Gastrocnemius medialis (tissue), 4 donors: ENCODE results near the gene TMEM253. TPM values are rescaled to one million over a fixed set of nuclear protein-coding genes. Genes with fewer than 3 reads are reported as not detected.
A peak's percentile ranks its signal among the peaks of the same experiment; 100 is the strongest.

ENCODE experiments used
- ATAC-seq, 2 donors: fragments of 150-250 bp; one replicate each; pipeline ENCODE4 v1.9.1; 2016
- DNase-seq, 2 donors: peaks; one replicate each; pipeline ENCODE4 v3.0.0-alpha.2; 2019
- H3K27ac ChIP-seq, 4 donors: fragments of 200-600 bp; sonication (generic); 1 replicate in 1 of 4; 2 replicates in 3 of 4; pipeline ENCODE4 v1.5.1; 2016 to 2018; ENCODE audit warnings: mild to moderate bottlenecking in 2 of 4, moderate library complexity in 1 of 4
- H3K27me3 ChIP-seq, 3 donors: fragments of 200-600 bp; sonication (generic) in 2 of 3; 1 replicate in 1 of 3; 2 replicates in 2 of 3; pipeline versions ENCODE4 v1.5.1 to v1.6.0; 2016 to 2019; ENCODE audit warnings: mild to moderate bottlenecking in 1 of 3, moderate library complexity in 1 of 3
- H3K36me3 ChIP-seq, 2 donors: fragments of 200-600 bp; sonication (generic) in 1 of 2; one replicate each; pipeline ENCODE4 v1.5.1; 2017 to 2018
- H3K4me1 ChIP-seq, 2 donors: fragments of 200-600 bp; sonication (generic) in 1 of 2; one replicate each; pipeline ENCODE4 v1.5.1; 2016 to 2017; ENCODE audit warnings: mild to moderate bottlenecking in 2 of 2
- H3K4me3 ChIP-seq, 4 donors: fragments of 200-600 bp; sonication (generic) in 3 of 4; 1 replicate in 1 of 4; 2 replicates in 3 of 4; pipeline ENCODE4 v1.5.1; 2016 to 2019; ENCODE audit warnings: mild to moderate bottlenecking in 2 of 4
- H3K9me3 ChIP-seq, 3 donors: fragments of 200-600 bp; sonication (generic) in 2 of 3; 1 replicate in 1 of 3; 2 replicates in 2 of 3; pipeline ENCODE4 v1.5.1; 2016 to 2019
- POLR2A ChIP-seq, 2 donors: fragments of 450-650 bp; IDR thresholded peaks; one replicate each; pipeline ENCODE4 v1.6.1; 2017; ENCODE audit warnings: antibody characterized with exemption in 2 of 2, mild to moderate bottlenecking in 2 of 2, moderate library complexity in 2 of 2
- in situ Hi-C, 4 donors: fragments of 200-750 bp; cut with MboI; loops; one replicate each; pipeline versions ENCODE4 v1.15.0 to v1.8.0; 2017; ENCODE audit warnings: low sequenced_read_pairs in 4 of 4
- intact Hi-C: fragments of 100-400 bp; cut with DNase I; formaldehyde crosslinking; loops from one replicate; pipeline ENCODE4 v1.15.1; 2023; ENCODE audit warnings: low total_unique reads
- total RNA-seq, 4 donors: library from RNA; depleted of rRNA; stranded (reverse); fragments of >200 nt; gene quantifications; one replicate each; pipeline versions ENCODE4 v1.1.0 to v1.2.3, GENCODE V29; 2016
- TF ChIP-seq, protein P1 (sequence below), 5 experiments: fragments of 450-650 bp in 3 of 5; fragments of 200-600 bp in 2 of 5; sonication (generic) in 2 of 5; IDR thresholded peaks in 4 of 5; conservative IDR thresholded peaks in 1 of 5; 1 replicate in 4 of 5; 2 replicates in 1 of 5; pipeline ENCODE4 v1.5.1; 2016 to 2019; ENCODE audit warnings: antibody characterized with exemption in 5 of 5, mild to moderate bottlenecking in 3 of 5, moderate library complexity in 3 of 5

Gene TMEM253
- total RNA-seq, 4 donors from 2014 or later = 0.19 to 0.35 TPM; not detected in 2

DNA sequence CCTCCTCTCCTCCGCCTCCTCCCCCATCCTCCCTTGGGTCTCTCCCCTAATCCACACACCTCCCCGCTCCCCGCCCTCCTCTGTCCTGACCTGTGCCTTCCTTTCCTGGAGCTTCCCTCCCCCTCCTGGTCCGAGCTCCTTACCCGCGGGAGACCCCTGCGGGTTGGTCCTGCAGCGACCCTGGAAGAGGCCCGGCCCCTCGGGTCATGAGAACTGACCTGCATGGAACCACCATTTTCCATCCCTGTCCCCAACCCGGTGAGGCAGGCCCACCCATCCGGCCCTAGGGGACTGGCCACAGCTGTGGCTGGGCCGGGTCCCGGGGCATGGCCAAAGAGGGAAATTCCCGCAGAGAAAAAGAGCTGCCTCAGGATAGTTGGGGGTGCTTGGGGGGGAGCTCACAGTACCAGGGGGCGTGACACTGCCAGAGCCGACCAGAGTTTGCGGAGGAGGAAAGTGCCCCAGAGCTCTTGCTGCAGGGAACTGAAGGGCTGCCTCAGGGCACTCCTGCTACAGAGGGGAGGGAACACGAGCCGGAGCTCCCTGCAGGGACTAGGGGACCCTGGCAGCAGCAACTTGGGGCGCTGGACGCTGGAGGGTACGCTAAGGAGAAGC, 30.1 kb upstream of the TMEM253 start:
- intact Hi-C loops = loop anchor here (1.0 kb wide), 1 partner anchor 34 kb away; no protein-coding TSS in a partner anchor
- no peaks in the 10 kb centered on the region for H3K27me3 ChIP-seq

DNA sequence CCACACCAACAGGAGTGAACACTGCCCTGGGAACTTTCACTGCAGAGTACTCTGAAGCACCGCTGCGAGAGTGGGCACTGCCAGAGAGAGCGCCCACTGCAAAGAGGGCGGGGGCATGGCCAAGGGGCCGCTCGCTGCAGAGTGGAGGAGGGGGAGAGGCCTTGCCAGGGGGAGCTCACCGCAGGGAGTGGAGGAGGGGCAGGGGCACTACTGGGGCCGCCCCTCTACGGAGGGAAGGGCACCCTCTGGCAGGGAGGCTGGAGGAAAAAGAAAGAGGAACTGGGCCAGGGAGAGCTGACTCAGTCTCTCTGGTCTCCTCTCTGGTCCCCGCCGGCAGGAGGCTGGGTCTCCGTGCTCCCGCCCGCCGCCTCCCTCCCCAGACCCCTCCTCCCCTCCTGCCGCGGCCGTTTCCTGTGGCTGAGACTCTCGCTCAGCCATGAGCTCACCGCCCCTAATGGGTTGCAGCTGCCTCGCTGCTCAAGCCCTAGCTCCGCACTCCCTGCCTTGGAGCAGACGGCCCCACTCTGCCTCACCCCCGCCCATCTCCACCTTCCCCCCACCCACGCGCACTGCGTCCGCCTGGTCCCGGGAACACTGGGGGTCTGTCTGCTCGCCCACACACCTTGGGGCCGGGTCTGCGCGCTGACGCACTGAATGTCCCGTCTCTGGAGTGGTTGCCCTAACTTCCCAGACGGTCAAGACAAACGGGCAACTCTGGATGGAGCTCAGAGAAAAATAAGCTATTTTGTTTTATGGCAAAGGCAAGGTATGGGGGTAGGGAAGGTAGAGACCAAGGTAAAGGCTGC, 29.4 kb upstream of the TMEM253 start:
- DNase-seq = peak; percentile 55 to 65
- peak; percentile 21 to 37 for ATAC-seq
- peak overlapping the region; percentile 68 to 83 (median 74) for H3K4me3 ChIP-seq
- no peaks in the 10 kb centered on the region for H3K27me3 ChIP-seq
- H3K9me3 ChIP-seq = no peaks in the 10 kb centered on the region
- H3K36me3 ChIP-seq = peaks cover 0 to 15% of the 10 kb centered on the region in 2 donors
- H3K27ac ChIP-seq = peak overlapping the region; percentile 84 to 91 (median 88)
- intact Hi-C loops (no loop called here), in situ Hi-C loops (loop anchor here in 1 of 4 donors (25.0 kb wide), 1 partner anchor 384 kb away; the partner anchor contains the start of genes ANG and RNASE4)
- H3K4me1 ChIP-seq = peaks cover 17 to 30% of the 10 kb centered on the region in 2 donors
- TF ChIP-seq, protein P1, sequence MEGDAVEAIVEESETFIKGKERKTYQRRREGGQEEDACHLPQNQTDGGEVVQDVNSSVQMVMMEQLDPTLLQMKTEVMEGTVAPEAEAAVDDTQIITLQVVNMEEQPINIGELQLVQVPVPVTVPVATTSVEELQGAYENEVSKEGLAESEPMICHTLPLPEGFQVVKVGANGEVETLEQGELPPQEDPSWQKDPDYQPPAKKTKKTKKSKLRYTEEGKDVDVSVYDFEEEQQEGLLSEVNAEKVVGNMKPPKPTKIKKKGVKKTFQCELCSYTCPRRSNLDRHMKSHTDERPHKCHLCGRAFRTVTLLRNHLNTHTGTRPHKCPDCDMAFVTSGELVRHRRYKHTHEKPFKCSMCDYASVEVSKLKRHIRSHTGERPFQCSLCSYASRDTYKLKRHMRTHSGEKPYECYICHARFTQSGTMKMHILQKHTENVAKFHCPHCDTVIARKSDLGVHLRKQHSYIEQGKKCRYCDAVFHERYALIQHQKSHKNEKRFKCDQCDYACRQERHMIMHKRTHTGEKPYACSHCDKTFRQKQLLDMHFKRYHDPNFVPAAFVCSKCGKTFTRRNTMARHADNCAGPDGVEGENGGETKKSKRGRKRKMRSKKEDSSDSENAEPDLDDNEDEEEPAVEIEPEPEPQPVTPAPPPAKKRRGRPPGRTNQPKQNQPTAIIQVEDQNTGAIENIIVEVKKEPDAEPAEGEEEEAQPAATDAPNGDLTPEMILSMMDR (IDR thresholded peaks at IDR 0.05 in 4 of 5, conservative IDR thresholded peaks at IDR 0.05 in 1 of 5) = no peak
- peak in 1 of 2 donors; percentile 19 for TF ChIP-seq POLR2A (IDR thresholded peaks at IDR 0.05)

More for the DNA sequence above, 30.1 kb upstream of the TMEM253 start:
- peak in 1 of 2 donors; percentile 39 for DNase-seq
- TF ChIP-seq POLR2A (IDR thresholded peaks at IDR 0.05) = no peak
- TF ChIP-seq, protein P1 (IDR thresholded peaks at IDR 0.05 in 4 of 5, conservative IDR thresholded peaks at IDR 0.05 in 1 of 5) = no peak
- Histone ChIP-seq H3K9me3 (no peaks in the 10 kb centered on the region), H3K4me3 (peak overlapping the region; percentile 68 to 83 (median 74)), H3K36me3 (peaks cover 0 to 8% of the 10 kb centered on the region in 2 donors), H3K27ac (peak overlapping the region; percentile 84 to 91 (median 88)), H3K4me1 (peaks cover 17 to 30% of the 10 kb centered on the region in 2 donors)
- in situ Hi-C loops = loop anchor here in 1 of 4 donors (25.0 kb wide), 1 partner anchor 383 kb away; the partner anchor contains the start of genes ANG and RNASE4
- peak; percentile 26 to 37 for ATAC-seq

DNA sequence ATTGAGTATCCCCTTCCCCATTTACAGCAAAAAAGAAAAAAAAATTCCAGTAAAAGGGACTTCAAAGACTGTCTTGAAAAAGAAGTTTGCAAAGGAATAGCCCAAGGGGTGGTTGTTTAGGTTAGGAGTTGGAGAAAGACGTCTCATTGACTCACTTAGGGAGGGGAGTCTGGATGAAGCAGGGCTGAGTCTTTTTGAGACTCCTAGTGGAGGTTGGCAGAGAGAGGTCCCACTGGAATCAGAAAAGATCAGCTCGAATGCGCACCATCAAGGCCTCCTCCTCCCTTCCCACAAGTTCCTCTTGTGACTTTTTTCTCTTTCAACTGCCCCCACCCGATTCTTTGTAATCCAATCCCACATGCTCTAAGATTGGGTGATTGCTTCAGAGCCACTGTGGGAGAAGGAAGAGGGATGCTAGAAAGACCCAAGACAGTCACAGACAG, 28.8 kb upstream of the TMEM253 start:
- ATAC-seq = peak in 1 of 2 donors; percentile 17
- no peaks in the 10 kb centered on the region for H3K9me3 ChIP-seq
- peak overlapping the region; percentile 68 to 83 (median 74) for H3K4me3 ChIP-seq
- peaks cover 0 to 22% of the 10 kb centered on the region in 2 donors for H3K36me3 ChIP-seq
- intact Hi-C loops (no loop called here), in situ Hi-C loops (loop anchor here in 1 of 4 donors (25.0 kb wide), 1 partner anchor 385 kb away; the partner anchor contains the start of genes ANG and RNASE4)
- no peak for DNase-seq
- H3K27ac ChIP-seq = peak overlapping the region; percentile 84 to 91 (median 88)
- no peak for TF ChIP-seq POLR2A (IDR thresholded peaks at IDR 0.05)
- TF ChIP-seq, protein P1 (IDR thresholded peaks at IDR 0.05 in 4 of 5, conservative IDR thresholded peaks at IDR 0.05 in 1 of 5) = no peak
- no peaks in the 10 kb centered on the region for H3K27me3 ChIP-seq
- peaks cover 17 to 30% of the 10 kb centered on the region in 2 donors for H3K4me1 ChIP-seq

DNA sequence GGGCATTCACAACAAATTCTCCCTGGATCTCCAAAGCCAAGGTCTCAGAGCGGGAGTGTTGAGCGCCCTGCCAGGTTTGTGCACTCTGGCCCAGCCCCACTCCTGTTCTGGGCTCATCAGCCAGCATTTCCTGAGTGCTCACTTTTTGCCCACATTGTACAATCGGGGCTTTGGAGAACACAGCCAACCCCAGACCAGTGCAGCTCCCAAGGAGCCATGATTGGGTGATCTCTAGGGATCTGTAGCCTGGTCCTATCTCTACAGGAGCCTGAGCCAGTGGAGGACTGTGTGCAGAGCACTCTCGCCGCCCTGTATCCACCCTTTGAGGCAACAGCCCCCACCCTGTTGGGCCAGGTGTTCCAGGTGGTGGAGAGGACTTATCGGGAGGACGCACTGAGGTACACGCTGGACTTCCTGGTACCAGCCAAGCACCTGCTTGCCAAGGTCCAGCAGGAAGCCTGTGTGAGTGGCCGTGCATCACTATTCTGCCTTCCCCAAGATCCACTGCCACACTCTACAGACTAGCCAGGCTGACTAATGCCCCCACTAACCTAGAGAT, 28.0 kb upstream of the TMEM253 start:
- peak overlapping the region; percentile 29 to 91 (median 84) for H3K27ac ChIP-seq
- no peak for TF ChIP-seq POLR2A (IDR thresholded peaks at IDR 0.05)
- TF ChIP-seq, protein P1 (IDR thresholded peaks at IDR 0.05 in 4 of 5, conservative IDR thresholded peaks at IDR 0.05 in 1 of 5) = no peak
- H3K27me3 ChIP-seq = no peaks in the 10 kb centered on the region
- ATAC-seq (no peak), DNase-seq (no peak)
- no peaks in the 10 kb centered on the region for H3K9me3 ChIP-seq
- in situ Hi-C loops (loop anchor here in 1 of 4 donors (25.0 kb wide), 1 partner anchor 386 kb away; the partner anchor contains the start of genes ANG and RNASE4), intact Hi-C loops (no loop called here)
- no peak overlapping the region for H3K4me3 ChIP-seq
- peaks cover 17 to 30% of the 10 kb centered on the region in 2 donors for H3K4me1 ChIP-seq
- H3K36me3 ChIP-seq = peaks cover 0 to 27% of the 10 kb centered on the region in 2 donors
